SH-SY5Y (cell line): Measurements from ENCODE around the gene RNF166.

Experiments used
- GATA2 ChIP-seq: IDR thresholded peaks from 2 replicates; pipeline ENCODE4 v1.6.1; 2011; ENCODE audit warnings: mild to moderate bottlenecking, low read depth, low read length
- GATA3 ChIP-seq: IDR thresholded peaks from 2 replicates; pipeline ENCODE4 v1.6.1; 2011; ENCODE audit warnings: low read depth, mild to moderate bottlenecking, low read length, moderate library complexity

- TF ChIP-seq GATA2 (no peak), GATA3 (no peak)
Observed at GRCh38 chr16:88737298-88738150, 31.3 kb upstream of the RNF166 start.
